ENCODE measurements around the gene DMRT3. TPM values are rescaled to one million over a fixed set of nuclear protein-coding genes. Genes with fewer than 3 reads are reported as not detected.

The DMRT3 gene
- total and polyA plus RNA-seq, 2 donors from 2014 or later, result not detected

DNA sequence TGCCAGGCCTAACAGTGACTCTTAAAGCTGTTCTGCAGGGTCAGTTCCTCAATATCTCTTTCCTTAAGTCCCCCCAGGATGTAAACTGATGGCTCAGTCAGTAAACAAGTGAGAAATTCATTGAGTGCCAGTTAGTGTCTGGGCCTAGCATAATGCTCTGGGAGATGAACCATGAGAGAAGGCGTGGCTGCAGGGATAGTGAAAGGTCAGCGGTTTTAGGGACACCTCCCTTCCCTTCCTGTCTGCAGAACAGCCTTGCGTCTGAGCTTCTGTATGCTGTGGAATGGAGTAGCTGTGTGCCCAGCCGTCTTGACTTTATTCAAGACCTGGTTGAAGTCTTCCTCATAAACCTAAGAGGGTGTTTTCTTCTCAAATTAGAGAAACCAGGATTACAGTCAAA, 46.7 kb upstream of the DMRT3 start:
- Histone ChIP-seq H3K36me3 (ENCODE audit: control insufficient read depth in 2 of 3, insufficient read depth in 3 of 3, low read length in 3 of 3) (no peaks in the 10 kb centered on the region), H3K27me3 (ENCODE audit: control insufficient read depth, insufficient read depth, low read length) (no peaks in the 10 kb centered on the region), H3K4me1 (ENCODE audit: control insufficient read depth in 2 of 3, insufficient read depth in 2 of 3, low read depth in 1 of 3, low read length in 3 of 3) (no peaks in the 10 kb centered on the region), H3K27ac (ENCODE audit: low read depth in 2 of 2, low read length in 2 of 2) (no peak overlapping the region), H3K9ac (ENCODE audit: low read length in 3 of 3) (no peak overlapping the region), H3K4me3 (ENCODE audit: low read length in 3 of 3) (no peak overlapping the region), H3K9me3 (ENCODE audit: control insufficient read depth in 2 of 3, insufficient read depth in 1 of 3, low read length in 3 of 3) (no peaks in the 10 kb centered on the region)
- intact Hi-C loops (cut with DNase I), result no loop called here
- DNase-seq, result no peak
- TF ChIP-seq, protein P1, sequence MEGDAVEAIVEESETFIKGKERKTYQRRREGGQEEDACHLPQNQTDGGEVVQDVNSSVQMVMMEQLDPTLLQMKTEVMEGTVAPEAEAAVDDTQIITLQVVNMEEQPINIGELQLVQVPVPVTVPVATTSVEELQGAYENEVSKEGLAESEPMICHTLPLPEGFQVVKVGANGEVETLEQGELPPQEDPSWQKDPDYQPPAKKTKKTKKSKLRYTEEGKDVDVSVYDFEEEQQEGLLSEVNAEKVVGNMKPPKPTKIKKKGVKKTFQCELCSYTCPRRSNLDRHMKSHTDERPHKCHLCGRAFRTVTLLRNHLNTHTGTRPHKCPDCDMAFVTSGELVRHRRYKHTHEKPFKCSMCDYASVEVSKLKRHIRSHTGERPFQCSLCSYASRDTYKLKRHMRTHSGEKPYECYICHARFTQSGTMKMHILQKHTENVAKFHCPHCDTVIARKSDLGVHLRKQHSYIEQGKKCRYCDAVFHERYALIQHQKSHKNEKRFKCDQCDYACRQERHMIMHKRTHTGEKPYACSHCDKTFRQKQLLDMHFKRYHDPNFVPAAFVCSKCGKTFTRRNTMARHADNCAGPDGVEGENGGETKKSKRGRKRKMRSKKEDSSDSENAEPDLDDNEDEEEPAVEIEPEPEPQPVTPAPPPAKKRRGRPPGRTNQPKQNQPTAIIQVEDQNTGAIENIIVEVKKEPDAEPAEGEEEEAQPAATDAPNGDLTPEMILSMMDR (IDR thresholded peaks at IDR 0.05; ENCODE audit: borderline replicate concordance, extremely low read depth, insufficient read depth), result no peak
- FAIRE-seq, result no peak

GRCh38 chr9:933356-933755, 43.1 kb upstream of the DMRT3 start:
- no peaks in the 10 kb centered on the region for H3K4me1 ChIP-seq (ENCODE audit: control insufficient read depth in 2 of 3, insufficient read depth in 2 of 3, low read depth in 1 of 3, low read length in 3 of 3)
- H3K27me3 ChIP-seq (ENCODE audit: control insufficient read depth, insufficient read depth, low read length), result no peaks in the 10 kb centered on the region
- DNase-seq, result no peak
- no peak overlapping the region for H3K4me3 ChIP-seq (ENCODE audit: low read length in 3 of 3)
- H3K9ac ChIP-seq (ENCODE audit: low read length in 3 of 3), result no peak overlapping the region
- TF ChIP-seq, protein P1 (IDR thresholded peaks at IDR 0.05; ENCODE audit: borderline replicate concordance, extremely low read depth, insufficient read depth), result no peak
- H3K36me3 ChIP-seq (ENCODE audit: control insufficient read depth in 2 of 3, insufficient read depth in 3 of 3, low read length in 3 of 3), result no peaks in the 10 kb centered on the region
- no peak for FAIRE-seq
- peaks cover 0 to 3% (median 0%) of the 10 kb centered on the region in 3 donors for H3K9me3 ChIP-seq (ENCODE audit: control insufficient read depth in 2 of 3, insufficient read depth in 1 of 3, low read length in 3 of 3)
- H3K27ac ChIP-seq (ENCODE audit: low read depth in 2 of 2, low read length in 2 of 2), result no peak overlapping the region
- intact Hi-C loops (cut with DNase I), result no loop called here

DNA sequence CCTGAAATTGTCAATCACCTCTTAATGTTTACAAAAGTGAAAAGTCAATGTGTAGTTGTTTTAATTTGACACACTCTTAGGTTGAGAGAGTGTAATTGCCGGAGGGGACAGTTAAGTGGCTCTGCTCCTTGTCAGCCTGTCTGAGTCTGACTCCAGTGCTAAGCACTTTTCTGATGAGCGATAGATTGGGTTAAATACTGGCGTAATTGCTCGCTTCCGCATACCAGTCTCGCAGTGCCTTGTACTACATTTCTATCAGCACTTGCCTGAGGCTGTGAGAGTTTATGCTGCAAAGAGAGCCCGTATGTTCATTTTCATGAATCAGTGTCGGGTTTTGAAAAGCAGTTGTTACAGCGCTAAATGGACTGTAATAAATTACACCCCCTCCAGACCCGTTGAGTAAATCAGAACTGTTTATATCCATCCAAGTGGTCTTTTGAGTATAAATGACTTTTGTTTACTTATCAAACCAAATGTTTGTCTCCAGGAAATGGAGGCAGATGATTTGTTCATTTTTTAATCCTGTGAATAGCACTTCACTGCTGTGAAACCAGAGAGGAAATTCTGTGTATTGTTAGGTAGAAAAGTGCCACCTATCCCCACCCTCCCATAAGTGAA, 41.0 kb upstream of the DMRT3 start:
- intact Hi-C loops (cut with DNase I), result no loop called here
- Histone ChIP-seq H3K9ac (ENCODE audit: low read length in 3 of 3) (no peak overlapping the region), H3K36me3 (ENCODE audit: control insufficient read depth in 2 of 3, insufficient read depth in 3 of 3, low read length in 3 of 3) (no peaks in the 10 kb centered on the region), H3K27ac (ENCODE audit: low read depth in 2 of 2, low read length in 2 of 2) (no peak overlapping the region), H3K4me1 (ENCODE audit: control insufficient read depth in 2 of 3, insufficient read depth in 2 of 3, low read depth in 1 of 3, low read length in 3 of 3) (no peaks in the 10 kb centered on the region), H3K27me3 (ENCODE audit: control insufficient read depth, insufficient read depth, low read length) (no peaks in the 10 kb centered on the region), H3K4me3 (ENCODE audit: low read length in 3 of 3) (no peak overlapping the region), H3K9me3 (ENCODE audit: control insufficient read depth in 2 of 3, insufficient read depth in 1 of 3, low read length in 3 of 3) (peaks cover 0 to 4% (median 3%) of the 10 kb centered on the region in 3 donors)
- no peak for FAIRE-seq
- TF ChIP-seq, protein P1 (IDR thresholded peaks at IDR 0.05; ENCODE audit: borderline replicate concordance, extremely low read depth, insufficient read depth), result no peak
- peak in 3 of 5 donors; percentile 27 to 67 (median 64) for DNase-seq

Data from kidney (tissue), 14 donors.